GM12878 (cell line): ENCODE results near the gene RICTOR. TPM values are rescaled to one million over a fixed set of nuclear protein-coding genes. Genes with fewer than 3 reads are reported as not detected.

ENCODE experiments used
- ATAC-seq: fragments of 200-7000 bp; cut with Tn5 transposase; 3 replicates; pipeline ENCODE4 v1.9.1; 2020; ENCODE audit warnings: mild to moderate bottlenecking, moderate library complexity
- BruUV-seq: library from RNA; stranded (reverse); fragments of 400-500 nt; replicated peaks from 2 replicates; lab custom pipeline; 2021; lab: Mats Ljungman, UMichigan
- CTCF ChIA-PET: fragments of 300-600 bp; sonication (Branson Sonifier 250); formaldehyde crosslinking; extraction: SDS; loops from one replicate; lab custom pipeline; 2021; ENCODE audit warnings: inconsistent platforms; lab: Yijun Ruan, JAX
- POLR2A ChIA-PET: fragments of 350-600 bp; formaldehyde crosslinking; extraction: SDS; loops from one replicate; lab custom pipeline; 2021; ENCODE audit warnings: inconsistent platforms; lab: Charles Lee
- RAD21 ChIA-PET: fragments of 300-600 bp; sonication (Branson Sonifier 250); formaldehyde crosslinking; loops from one replicate; lab custom pipeline; 2023; ENCODE audit warnings: antibody characterized with exemption; ENCODE audit not compliant: unreplicated experiment; lab: Charles Lee
- SMC1A ChIA-PET: fragments of 300-600 bp; sonication (Branson Sonifier 250); formaldehyde crosslinking; loops from one replicate; lab custom pipeline; 2023; ENCODE audit not compliant: unreplicated experiment, uncharacterized antibody; lab: Charles Lee
- DNase-seq: peaks from one replicate; pipeline ENCODE4 v3.0.0-alpha.2; 2011; ENCODE audit warnings: low read depth, low spot score
- FAIRE-seq: peaks from 3 replicates; lab custom pipeline; 2011; peaks lifted over from hg19 to GRCh38; lab: Jason Lieb, UNC
- H2AFZ ChIP-seq: 2 replicates; pipeline ENCODE4 v1.6.0; 2011; ENCODE audit warnings: low read depth, low read length, control low read depth; ENCODE audit not compliant: control insufficient read depth
- H3K27ac ChIP-seq: 2 replicates; pipeline ENCODE4 v1.5.1; 2011; ENCODE audit warnings: control low read depth; ENCODE audit not compliant: control insufficient read depth, insufficient read depth
- H3K27me3 ChIP-seq, 2 experiments: replicated peaks in 1 of 2; 2 replicates each; pipeline versions ENCODE4 v1.6.0 to v1.6.1; 2011; ENCODE audit warnings: low read length in 1 of 2; ENCODE audit not compliant: control insufficient read depth in 2 of 2, insufficient read depth in 2 of 2
- H3K36me3 ChIP-seq, 2 experiments: 2 replicates each; pipeline ENCODE4 v1.5.1; 2011; ENCODE audit warnings: low read length in 1 of 2; ENCODE audit not compliant: control insufficient read depth in 2 of 2, insufficient read depth in 2 of 2
- H3K4me1 ChIP-seq: 2 replicates; pipeline ENCODE4 v1.6.1; 2011; ENCODE audit warnings: mild to moderate bottlenecking, low read length, moderate library complexity, mixed read lengths; ENCODE audit not compliant: control insufficient read depth, insufficient read depth
- H3K4me2 ChIP-seq: 2 replicates; pipeline ENCODE4 v1.6.0; 2011; ENCODE audit warnings: control low read depth; ENCODE audit not compliant: control insufficient read depth, insufficient read depth
- H3K4me3 ChIP-seq: fragments of 200-600 bp; sonication (generic); 2 replicates; pipeline ENCODE4 v1.5.1; 2016
- H3K79me2 ChIP-seq: 2 replicates; pipeline ENCODE4 v1.6.0; 2011; ENCODE audit warnings: low read length; ENCODE audit not compliant: control insufficient read depth, insufficient read depth
- H3K9ac ChIP-seq: 2 replicates; pipeline ENCODE4 v1.8.0; 2011; ENCODE audit warnings: low read length, control low read depth, mixed read lengths; ENCODE audit not compliant: control insufficient read depth, insufficient read depth
- H3K9me3 ChIP-seq: replicated peaks from 3 replicates; pipeline ENCODE4 v1.5.1; 2011; ENCODE audit warnings: mild to moderate bottlenecking, low read length; ENCODE audit not compliant: control insufficient read depth, insufficient read depth
- H4K20me1 ChIP-seq: 2 replicates; pipeline ENCODE4 v1.6.0; 2011; ENCODE audit not compliant: control insufficient read depth, insufficient read depth
- ASH2L ChIP-seq: fragments of 300-600, 200-600 bp; sonication (generic); IDR thresholded peaks from 2 replicates; pipeline ENCODE4 v1.6.1; 2017; ENCODE audit warnings: low read depth, mild to moderate bottlenecking, borderline replicate concordance
- BACH1 ChIP-seq: fragments of 450-650 bp; IDR thresholded peaks from 2 replicates; pipeline ENCODE4 v1.6.1; 2017; ENCODE audit warnings: mild to moderate bottlenecking, borderline replicate concordance
- BCLAF1 ChIP-seq: fragments of 450-650 bp; IDR thresholded peaks from 2 replicates; pipeline ENCODE4 v1.6.1; 2017; ENCODE audit warnings: antibody characterized with exemption, mild to moderate bottlenecking, moderate library complexity
- BRCA1 ChIP-seq: IDR thresholded peaks from 2 replicates; pipeline ENCODE4 v1.6.1; 2011; ENCODE audit warnings: low read depth, low read length, improper control_type of control experiment
- CBX5 ChIP-seq: sonication (generic); IDR thresholded peaks from 2 replicates; pipeline ENCODE4 v1.6.1; 2016; ENCODE audit warnings: low read depth, moderate library complexity, mild to moderate bottlenecking, inconsistent platforms
- FOXK2 ChIP-seq: fragments of 450-650 bp; IDR thresholded peaks from 2 replicates; pipeline ENCODE4 v1.6.1; 2017; ENCODE audit warnings: mild to moderate bottlenecking, moderate library complexity
- GATAD2B ChIP-seq: fragments of 450-650 bp; conservative IDR thresholded peaks from 2 replicates; pipeline ENCODE4 v1.6.1; 2017; ENCODE audit warnings: low read depth, mild to moderate bottlenecking, moderate library complexity
- HCFC1 ChIP-seq: fragments of 150-350 bp; IDR thresholded peaks from 2 replicates; pipeline ENCODE4 v1.6.1; 2014; ENCODE audit warnings: low read length
- PAX5 ChIP-seq: IDR thresholded peaks from 2 replicates; pipeline ENCODE4 v1.6.1; 2011; ENCODE audit warnings: low read depth, low read length, borderline replicate concordance
- STAT1 ChIP-seq: fragments of 450-650 bp; conservative IDR thresholded peaks from 2 replicates; pipeline ENCODE4 v1.6.1; 2014; ENCODE audit warnings: antibody characterized with exemption, mild to moderate bottlenecking
- TAF1 ChIP-seq: IDR thresholded peaks from 2 replicates; pipeline ENCODE4 v1.6.1; 2011; ENCODE audit warnings: mild to moderate bottlenecking, low read depth, low read length, borderline replicate concordance
- YBX1 ChIP-seq: fragments of 450-650 bp; IDR thresholded peaks from 2 replicates; pipeline ENCODE4 v1.6.1; 2016; ENCODE audit warnings: antibody characterized with exemption
- YY1 ChIP-seq: IDR thresholded peaks from 2 replicates; pipeline ENCODE4 v1.6.1; 2011; ENCODE audit warnings: low read depth, mild to moderate bottlenecking, low read length
- WGBS: methylation state at CpG from one replicate; pipeline ENCODE4 v1.1.6; 2016; ENCODE audit warnings: low lambda C conversion rate; ENCODE audit not compliant: insufficient replicate concordance, insufficient coverage; ENCODE audit errors: missing lambda C conversion rate; 5-methylcytosine and 5-hydroxymethylcytosine counted together
- in situ Hi-C: fragments of 300-500 bp; cut with MboI; formaldehyde crosslinking; loops from 9 replicates; pipeline ENCODE4 v1.14.3; 2018; ENCODE audit warnings: mixed read lengths
- intact Hi-C: fragments of 100-400 bp; cut with micrococcal nuclease; formaldehyde crosslinking; loops from one replicate; pipeline ENCODE4 v1.14.2; 2022; ENCODE audit not compliant: unreplicated experiment
- polyA plus RNA-seq, 11 experiments: library from polyadenylated mRNA; depleted of rRNA in 4 of 11; unstranded in 6 of 11; stranded (reverse) in 5 of 11; fragments of >200 nt; fragmentation: Nextera tagmentation in 4 of 11; fragmentation: Illumina TruSeq in 1 of 11; extraction: Ambion mirVana in 4 of 11; extraction: Trizol in 1 of 11; gene quantifications; 1 replicate in 1 of 11; 2 replicates in 10 of 11; pipeline versions ENCODE4 v1.2.1 to v1.2.3, GENCODE V29; 2011 to 2016; ENCODE audit warnings: inconsistent platforms in 2 of 11, missing spikeins in 2 of 11, low read depth in 1 of 11
- total RNA-seq, 4 experiments: library from RNA; depleted of rRNA in 3 of 4; stranded (reverse); fragments of >200 nt in 3 of 4; fragmentation: Illumina TruSeq in 1 of 4; extraction: Trizol in 1 of 4; gene quantifications; 2 replicates each; pipeline versions ENCODE4 v1.2.1 to v1.2.3, GENCODE V29; 2013 to 2021
- TF ChIP-seq, protein P1 (sequence below): fragments of 450-650 bp; IDR thresholded peaks from 2 replicates; pipeline ENCODE4 v1.6.1; 2016; ENCODE audit warnings: mild to moderate bottlenecking, moderate library complexity, borderline replicate concordance
- TF ChIP-seq, protein P2 (sequence below): IDR thresholded peaks from 2 replicates; pipeline ENCODE4 v1.6.1; 2012; ENCODE audit warnings: low read depth, low read length, improper control_type of control experiment
- TF ChIP-seq, protein P3 (sequence below): IDR thresholded peaks from 2 replicates; pipeline ENCODE4 v1.6.1; 2012; ENCODE audit warnings: low read depth, low read length, improper control_type of control experiment

RICTOR gene
- total and polyA plus RNA-seq, 10 of the 15 experiments (the other 5 are each of a cell fraction or from before 2014, with no cell fraction given), result 2.7 to 23.0 (median 6.9) TPM

DNA sequence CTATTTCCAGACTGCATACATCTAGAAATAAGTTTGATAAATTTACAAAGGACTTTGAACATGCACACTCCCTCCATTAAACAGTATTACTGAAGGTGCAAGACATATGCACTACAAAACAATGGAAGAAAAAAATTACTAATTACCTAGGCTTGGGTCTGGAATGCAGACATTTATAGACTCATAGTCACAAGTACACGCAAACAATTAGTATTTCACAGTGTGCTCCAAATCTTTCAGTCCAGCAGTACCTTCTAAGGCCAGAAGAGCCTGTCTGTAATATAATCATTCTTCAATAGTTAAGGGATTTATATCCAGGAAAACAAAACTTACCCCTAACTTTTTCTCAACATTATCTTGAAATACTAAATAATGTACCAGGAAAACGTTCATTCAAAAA, 11.2 kb downstream of the RICTOR start:
- WGBS, result 71% methylated on average over 2 of the region's 2 CpGs
- CTCF ChIA-PET, result interaction anchor here (1.3 to 3.9 kb wide), 3 partner anchors 9 to 57 kb away, joined by 6 to 18 read pairs (median 7); no protein-coding TSS in a partner anchor

More for the DNA sequence above, 11.2 kb downstream of the RICTOR start:
- Histone ChIP-seq H3K4me2 (no peak overlapping the region), H3K27ac (no peak overlapping the region), H3K9ac (no peak overlapping the region), H3K79me2 (peaks cover 47% of the 10 kb centered on the region), H3K9me3 (peaks cover 18% of the 10 kb centered on the region), H3K4me3 (no peak overlapping the region), H3K4me1 (peaks cover 8% of the 10 kb centered on the region; the same call in 1 of the 2 replicates), H3K27me3 (no peaks in the 10 kb centered on the region), H2AFZ (no peak overlapping the region), H4K20me1 (no peaks in the 10 kb centered on the region), H3K36me3 (peaks cover 2 to 5% of the 10 kb centered on the region in 2 experiments)
- peak; percentile 31; the same call in 2 of the 3 replicates for ATAC-seq
- ChIA-PET SMC1A (interaction anchor here (1.3 to 4.0 kb wide), 3 partner anchors 9 to 61 kb away, joined by 3 to 22 read pairs (median 5); no protein-coding TSS in a partner anchor), RAD21 (interaction anchor here (0.8 kb wide), 1 partner anchor 18 kb away, joined by 3 read pairs; no protein-coding TSS in a partner anchor), POLR2A (no interaction called here)
- no peak for DNase-seq
- in situ Hi-C loops, result no loop called here
- BruUV-seq, result no TSS peak
- TF ChIP-seq STAT1, result no peak
- no peak for TF ChIP-seq FOXK2
- TF ChIP-seq, protein P1, sequence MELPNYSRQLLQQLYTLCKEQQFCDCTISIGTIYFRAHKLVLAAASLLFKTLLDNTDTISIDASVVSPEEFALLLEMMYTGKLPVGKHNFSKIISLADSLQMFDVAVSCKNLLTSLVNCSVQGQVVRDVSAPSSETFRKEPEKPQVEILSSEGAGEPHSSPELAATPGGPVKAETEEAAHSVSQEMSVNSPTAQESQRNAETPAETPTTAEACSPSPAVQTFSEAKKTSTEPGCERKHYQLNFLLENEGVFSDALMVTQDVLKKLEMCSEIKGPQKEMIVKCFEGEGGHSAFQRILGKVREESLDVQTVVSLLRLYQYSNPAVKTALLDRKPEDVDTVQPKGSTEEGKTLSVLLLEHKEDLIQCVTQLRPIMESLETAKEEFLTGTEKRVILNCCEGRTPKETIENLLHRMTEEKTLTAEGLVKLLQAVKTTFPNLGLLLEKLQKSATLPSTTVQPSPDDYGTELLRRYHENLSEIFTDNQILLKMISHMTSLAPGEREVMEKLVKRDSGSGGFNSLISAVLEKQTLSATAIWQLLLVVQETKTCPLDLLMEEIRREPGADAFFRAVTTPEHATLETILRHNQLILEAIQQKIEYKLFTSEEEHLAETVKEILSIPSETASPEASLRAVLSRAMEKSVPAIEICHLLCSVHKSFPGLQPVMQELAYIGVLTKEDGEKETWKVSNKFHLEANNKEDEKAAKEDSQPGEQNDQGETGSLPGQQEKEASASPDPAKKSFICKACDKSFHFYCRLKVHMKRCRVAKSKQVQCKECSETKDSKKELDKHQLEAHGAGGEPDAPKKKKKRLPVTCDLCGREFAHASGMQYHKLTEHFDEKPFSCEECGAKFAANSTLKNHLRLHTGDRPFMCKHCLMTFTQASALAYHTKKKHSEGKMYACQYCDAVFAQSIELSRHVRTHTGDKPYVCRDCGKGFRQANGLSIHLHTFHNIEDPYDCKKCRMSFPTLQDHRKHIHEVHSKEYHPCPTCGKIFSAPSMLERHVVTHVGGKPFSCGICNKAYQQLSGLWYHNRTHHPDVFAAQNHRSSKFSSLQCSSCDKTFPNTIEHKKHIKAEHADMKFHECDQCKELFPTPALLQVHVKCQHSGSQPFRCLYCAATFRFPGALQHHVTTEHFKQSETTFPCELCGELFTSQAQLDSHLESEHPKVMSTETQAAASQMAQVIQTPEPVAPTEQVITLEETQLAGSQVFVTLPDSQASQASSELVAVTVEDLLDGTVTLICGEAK, result no peak
- TF ChIP-seq YY1, result no peak
- TF ChIP-seq ASH2L, result no peak
- no peak for TF ChIP-seq CBX5
- TF ChIP-seq, protein P2, sequence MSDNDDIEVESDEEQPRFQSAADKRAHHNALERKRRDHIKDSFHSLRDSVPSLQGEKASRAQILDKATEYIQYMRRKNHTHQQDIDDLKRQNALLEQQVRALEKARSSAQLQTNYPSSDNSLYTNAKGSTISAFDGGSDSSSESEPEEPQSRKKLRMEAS, result no peak
- TF ChIP-seq, protein P3, sequence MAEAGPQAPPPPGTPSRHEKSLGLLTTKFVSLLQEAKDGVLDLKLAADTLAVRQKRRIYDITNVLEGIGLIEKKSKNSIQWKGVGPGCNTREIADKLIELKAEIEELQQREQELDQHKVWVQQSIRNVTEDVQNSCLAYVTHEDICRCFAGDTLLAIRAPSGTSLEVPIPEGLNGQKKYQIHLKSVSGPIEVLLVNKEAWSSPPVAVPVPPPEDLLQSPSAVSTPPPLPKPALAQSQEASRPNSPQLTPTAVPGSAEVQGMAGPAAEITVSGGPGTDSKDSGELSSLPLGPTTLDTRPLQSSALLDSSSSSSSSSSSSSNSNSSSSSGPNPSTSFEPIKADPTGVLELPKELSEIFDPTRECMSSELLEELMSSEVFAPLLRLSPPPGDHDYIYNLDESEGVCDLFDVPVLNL, result no peak
- TF ChIP-seq YBX1, result no peak
- TF ChIP-seq PAX5, result no peak
- TF ChIP-seq GATAD2B, result no peak
- TF ChIP-seq HCFC1, result no peak
- TF ChIP-seq TAF1, result no peak
- TF ChIP-seq BACH1, result no peak
- no peak for TF ChIP-seq BCLAF1
- TF ChIP-seq BRCA1, result no peak
- intact Hi-C loops, result no loop called here
- no peak for FAIRE-seq
